Stomach (tissue), 9 donors: ENCODE results near the gene DENR. TPM values are rescaled to one million over a fixed set of nuclear protein-coding genes. Genes with fewer than 3 reads are reported as not detected.

Experiments used
- DNase-seq, 2 donors: peaks; one replicate each; pipeline versions ENCODE4 v3.0.0 to v3.0.0-alpha.2; 2013 to 2019
- H3K27ac ChIP-seq, 5 donors: fragments of 200-600 bp in 4 of 5; sonication (generic) in 4 of 5; one replicate each; pipeline ENCODE4 v1.5.1; 2013 to 2019; ENCODE audit warnings: mild to moderate bottlenecking in 1 of 5, moderate library complexity in 1 of 5
- H3K27me3 ChIP-seq, 3 donors: fragments of 200-600 bp; sonication (generic); one replicate each; pipeline ENCODE4 v1.5.1; 2017 to 2019; ENCODE audit warnings: mixed run types in 1 of 3
- H3K36me3 ChIP-seq, 4 donors: fragments of 200-600 bp; sonication (generic); 1 replicate in 3 of 4; 2 replicates in 1 of 4; pipeline ENCODE4 v1.5.1; 2016 to 2019
- H3K4me1 ChIP-seq, 4 donors: fragments of 200-600 bp; sonication (generic); one replicate each; pipeline ENCODE4 v1.5.1; 2016 to 2019
- H3K4me3 ChIP-seq, 4 donors: fragments of 200-600 bp; sonication (generic) in 3 of 4; one replicate each; pipeline ENCODE4 v1.5.1; 2016 to 2019; ENCODE audit warnings: mild to moderate bottlenecking in 1 of 4
- H3K9me3 ChIP-seq, 4 donors: fragments of 200-600 bp; sonication (generic); one replicate each; pipeline ENCODE4 v1.5.1; 2016 to 2019
- EP300 ChIP-seq: sonication (generic); formaldehyde crosslinking; IDR thresholded peaks from one replicate; pipeline ENCODE4 v1.6.1; 2017; ENCODE audit warnings: antibody characterized with exemption
- POLR2A ChIP-seq, 4 donors: fragments of 450-650 bp; IDR thresholded peaks; one replicate each; pipeline ENCODE4 v1.6.1; 2016; ENCODE audit warnings: antibody characterized with exemption in 4 of 4, control low read depth in 2 of 4, mild to moderate bottlenecking in 1 of 4, moderate library complexity in 1 of 4
- POLR2AphosphoS5 ChIP-seq, 3 donors: sonication (generic); formaldehyde crosslinking; IDR thresholded peaks; one replicate each; pipeline ENCODE4 v1.6.1; 2016; ENCODE audit warnings: antibody characterized with exemption in 3 of 3
- WGBS, 5 donors: extraction: QIAGEN DNeasy Blood & Tissue Kit in 3 of 5; methylation state at CpG; one replicate each; pipeline versions ENCODE4 v1.1.5 to v1.1.7; 2013 to 2018; 5-methylcytosine and 5-hydroxymethylcytosine counted together
- intact Hi-C: fragments of 100-400 bp; cut with DNase I; formaldehyde crosslinking; loops from one replicate; pipeline ENCODE4 v1.15.1; 2023; ENCODE audit warnings: low total_unique reads
- polyA plus RNA-seq, 3 donors: library from polyadenylated mRNA; stranded (reverse); fragments of 200-250 nt; gene quantifications; one replicate each; pipeline ENCODE4 v1.2.3, GENCODE V29; 2013
- small RNA-seq, 4 donors: library from RNA; depleted of rRNA; stranded (forward); fragments of <200 nt; gene quantifications; one replicate each; pipeline ENCODE3, GENCODE V24; 2016
- total RNA-seq, 5 donors: library from RNA; depleted of rRNA; stranded (reverse); fragments of >200 nt; gene quantifications; one replicate each; pipeline versions ENCODE4 v1.1.0 to v1.2.3, GENCODE V29; 2014 to 2016
- TF ChIP-seq, protein P1 (sequence below), 7 experiments: fragments of 450-650 bp in 4 of 7; fragments of 200-600 bp in 3 of 7; sonication (generic) in 3 of 7; IDR thresholded peaks; one replicate each; pipeline ENCODE4 v1.5.1; 2016 to 2019; ENCODE audit warnings: antibody characterized with exemption in 7 of 7, control low read depth in 2 of 7, mild to moderate bottlenecking in 1 of 7
- donor health status: healthy with polysubstance abuse.
- donor health status: Bipolar disorder and iron deficiency.
- donor health status: healthy.

The DENR gene
- total and polyA plus RNA-seq, 8 donors, result 4.1 to 36.0 (median 22.5) TPM

DNA sequence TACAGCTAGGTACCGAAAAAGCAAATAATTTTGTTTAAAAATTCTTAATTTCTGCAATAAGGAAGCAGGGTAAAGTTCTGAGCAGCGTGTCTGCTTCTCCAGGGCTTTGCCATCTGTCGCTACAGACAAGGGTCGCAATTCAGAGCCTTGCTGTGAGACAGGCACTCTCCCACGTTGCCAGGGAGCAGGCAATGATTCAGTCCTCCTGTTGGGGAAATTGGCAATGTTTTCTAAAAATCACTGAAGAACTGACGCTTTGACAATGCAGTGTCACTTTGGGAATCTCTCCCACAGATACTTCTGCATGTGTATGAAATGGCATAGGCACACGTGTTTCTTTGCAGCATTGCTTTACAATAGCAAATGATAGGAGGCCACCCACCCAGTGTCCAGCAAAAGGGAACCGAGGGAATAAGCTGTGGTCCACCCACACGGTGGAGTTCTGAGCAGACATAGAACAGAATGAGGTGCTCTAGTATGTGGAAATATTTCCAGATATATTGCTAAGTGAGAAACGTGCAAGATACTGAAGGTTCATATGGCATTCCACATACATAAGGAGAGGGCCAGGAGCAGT lies 66.7 kb downstream of the DENR start:
- Histone ChIP-seq H3K27ac (no peak overlapping the region), H3K4me1 (peaks cover 0 to 11% (median 9%) of the 10 kb centered on the region in 4 donors), H3K4me3 (no peak overlapping the region), H3K27me3 (no peaks in the 10 kb centered on the region), H3K36me3 (no peaks in the 10 kb centered on the region), H3K9me3 (no peaks in the 10 kb centered on the region)
- peak in 1 of 2 donors; percentile 32 for DNase-seq
- TF ChIP-seq POLR2A (IDR thresholded peaks at IDR 0.05) (no peak), EP300 (no peak), POLR2AphosphoS5 (IDR thresholded peaks at IDR 0.05) (no peak)
- TF ChIP-seq, protein P1, sequence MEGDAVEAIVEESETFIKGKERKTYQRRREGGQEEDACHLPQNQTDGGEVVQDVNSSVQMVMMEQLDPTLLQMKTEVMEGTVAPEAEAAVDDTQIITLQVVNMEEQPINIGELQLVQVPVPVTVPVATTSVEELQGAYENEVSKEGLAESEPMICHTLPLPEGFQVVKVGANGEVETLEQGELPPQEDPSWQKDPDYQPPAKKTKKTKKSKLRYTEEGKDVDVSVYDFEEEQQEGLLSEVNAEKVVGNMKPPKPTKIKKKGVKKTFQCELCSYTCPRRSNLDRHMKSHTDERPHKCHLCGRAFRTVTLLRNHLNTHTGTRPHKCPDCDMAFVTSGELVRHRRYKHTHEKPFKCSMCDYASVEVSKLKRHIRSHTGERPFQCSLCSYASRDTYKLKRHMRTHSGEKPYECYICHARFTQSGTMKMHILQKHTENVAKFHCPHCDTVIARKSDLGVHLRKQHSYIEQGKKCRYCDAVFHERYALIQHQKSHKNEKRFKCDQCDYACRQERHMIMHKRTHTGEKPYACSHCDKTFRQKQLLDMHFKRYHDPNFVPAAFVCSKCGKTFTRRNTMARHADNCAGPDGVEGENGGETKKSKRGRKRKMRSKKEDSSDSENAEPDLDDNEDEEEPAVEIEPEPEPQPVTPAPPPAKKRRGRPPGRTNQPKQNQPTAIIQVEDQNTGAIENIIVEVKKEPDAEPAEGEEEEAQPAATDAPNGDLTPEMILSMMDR (IDR thresholded peaks at IDR 0.05), result no peak
- 48 to 71% (median 61%) methylated on average over 10 of the region's 10 CpGs for WGBS, 5 donors
- intact Hi-C loops, result no loop called here

DNA sequence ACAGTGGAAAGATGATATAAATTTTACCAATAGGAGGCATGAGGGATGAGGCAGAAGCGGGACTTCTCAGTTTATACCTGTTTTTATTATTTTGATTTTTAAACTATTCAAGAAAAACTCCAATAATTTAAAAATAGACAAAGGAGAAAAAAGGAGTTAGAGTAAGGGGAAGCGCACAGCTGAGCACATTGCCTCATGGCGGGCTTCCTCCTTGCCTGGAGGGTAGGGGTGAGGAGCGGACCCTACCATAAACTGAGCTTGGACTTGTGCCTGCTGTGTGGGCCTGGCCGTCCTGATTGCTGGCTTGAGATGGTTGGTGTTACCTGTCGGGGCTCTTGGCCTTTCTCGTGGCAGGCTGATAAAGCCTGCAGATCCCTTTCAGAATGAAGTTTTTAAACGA lies 67.5 kb downstream of the DENR start:
- Histone ChIP-seq H3K27ac (no peak overlapping the region), H3K27me3 (no peaks in the 10 kb centered on the region), H3K4me1 (peaks cover 0 to 11% (median 9%) of the 10 kb centered on the region in 4 donors), H3K36me3 (no peaks in the 10 kb centered on the region), H3K9me3 (no peaks in the 10 kb centered on the region), H3K4me3 (no peak overlapping the region)
- no peak for DNase-seq
- WGBS, 5 donors, result 62 to 71% (median 70%) methylated on average over 8 of the region's 8 CpGs
- TF ChIP-seq, protein P1 (IDR thresholded peaks at IDR 0.05), result no peak
- TF ChIP-seq POLR2A (IDR thresholded peaks at IDR 0.05) (no peak), POLR2AphosphoS5 (IDR thresholded peaks at IDR 0.05) (no peak), EP300 (no peak)
- intact Hi-C loops, result no loop called here

Small RNA genes lying within 50 kb of the gene (small RNA-seq; reads per million reads assigned to genes)
- gene AC026333.2 (0 reads per million in 4 donors), gene RF00019 (0 reads per million in 4 donors)

Other genes with a start within 250 kb of the DENR start
- 100 to 1,000 TPM in 3 of 5 donors, 10 to 100 TPM in 2; 28.0 to 234 (median 135) TPM for gene RSRC2, start 225.9 kb upstream of the DENR start, total RNA-seq
- gene RSRC2, start 225.9 kb upstream of the DENR start, polyA plus RNA-seq, result 10 to 100 TPM; 31.4 to 41.2 (median 36.0) TPM
- 10 to 100 TPM in 4 of 5 donors, 1 to 10 TPM in 1; 6.1 to 47.0 (median 24.2) TPM for gene KNTC1, start 225.6 kb upstream of the DENR start, total RNA-seq
- 10 to 100 TPM in 1 of 3 donors, 1 to 10 TPM in 2; 2.4 to 16.6 (median 3.0) TPM for gene KNTC1, start 225.6 kb upstream of the DENR start, polyA plus RNA-seq
- gene HCAR2, start 49.5 kb upstream of the DENR start, total RNA-seq, result under 1 TPM in 2 of 5 donors, not detected in 3; 0.18 to 0.58 TPM
- gene HCAR2, start 49.5 kb upstream of the DENR start, polyA plus RNA-seq, result 1 to 10 TPM; 2.6 to 8.2 (median 3.1) TPM
- gene HCAR3, start 36.0 kb upstream of the DENR start, total RNA-seq, result 1 to 10 TPM in 2 of 5 donors, under 1 TPM in 1, not detected in 2; 0.37 to 1.8 (median 1.8) TPM
- gene HCAR3, start 36.0 kb upstream of the DENR start, polyA plus RNA-seq, result 1 to 10 TPM in 2 of 3 donors, not detected in 1; 1.2 to 8.3 TPM
- gene HCAR1, start 22.0 kb upstream of the DENR start, total RNA-seq, result 1 to 10 TPM in 2 of 5 donors, under 1 TPM in 1, not detected in 2; 0.45 to 2.0 (median 1.2) TPM
- gene HCAR1, start 22.0 kb upstream of the DENR start, polyA plus RNA-seq, result 1 to 10 TPM; 1.2 to 2.3 (median 2.1) TPM
- 1 to 10 TPM in 1 of 5 donors, under 1 TPM in 2, not detected in 2; 0.37 to 1.4 (median 0.58) TPM for gene CCDC62, start 21.7 kb downstream of the DENR start, total RNA-seq
- under 1 TPM in 2 of 3 donors, not detected in 1; 0.08 to 0.19 TPM for gene CCDC62, start 21.7 kb downstream of the DENR start, polyA plus RNA-seq
- 100 to 1,000 TPM in 4 of 5 donors, 10 to 100 TPM in 1; 67.6 to 395 (median 160) TPM for gene HIP1R, start 82.6 kb downstream of the DENR start, total RNA-seq
- 10 to 100 TPM; 52.1 to 69.6 (median 68.8) TPM for gene HIP1R, start 82.6 kb downstream of the DENR start, polyA plus RNA-seq
- gene VPS37B, start 143.3 kb downstream of the DENR start, total RNA-seq, result 100 to 1,000 TPM in 1 of 5 donors, 10 to 100 TPM in 4; 13.4 to 105 (median 68.5) TPM
- 10 to 100 TPM; 31.3 to 44.0 (median 37.1) TPM for gene VPS37B, start 143.3 kb downstream of the DENR start, polyA plus RNA-seq
- 10 to 100 TPM in 1 of 5 donors, 1 to 10 TPM in 3, not detected in 1; 1.6 to 29.5 (median 3.6) TPM for gene ABCB9, start 213.6 kb downstream of the DENR start, total RNA-seq
- 1 to 10 TPM; 1.2 to 2.5 (median 1.9) TPM for gene ABCB9, start 213.6 kb downstream of the DENR start, polyA plus RNA-seq
- gene OGFOD2, start 222.4 kb downstream of the DENR start, total RNA-seq, result 10 to 100 TPM in 2 of 5 donors, 1 to 10 TPM in 3; 1.7 to 29.2 (median 8.9) TPM
- gene OGFOD2, start 222.4 kb downstream of the DENR start, polyA plus RNA-seq, result 10 to 100 TPM; 16.1 to 27.2 (median 18.9) TPM
- 100 to 1,000 TPM; 104 to 294 (median 181) TPM for gene ARL6IP4, start 227.9 kb downstream of the DENR start, total RNA-seq
- gene ARL6IP4, start 227.9 kb downstream of the DENR start, polyA plus RNA-seq, result 100 to 1,000 TPM; 321 to 432 (median 386) TPM